Cardiac muscle cell (in vitro differentiated cells and primary cell): ENCODE measurements around the gene MRPS16. TPM values are rescaled to one million over a fixed set of nuclear protein-coding genes. Genes with fewer than 3 reads are reported as not detected.

Experiments used
- DNase-seq, 2 donors: peaks; one replicate each; pipeline versions ENCODE4 v3.0.0 to v3.0.0-alpha.2; 2010 to 2017; ENCODE audit warnings: low read depth in 1 of 2, low spot score in 1 of 2
- H3K27ac ChIP-seq: fragments of 200-600 bp; sonication (generic); 2 replicates; pipeline ENCODE4 v1.5.1; 2016
- H3K27me3 ChIP-seq: fragments of 200-600 bp; sonication (generic); 2 replicates; pipeline ENCODE4 v1.6.0; 2016; ENCODE audit warnings: control low read depth
- H3K36me3 ChIP-seq: fragments of 200-600 bp; sonication (generic); 2 replicates; pipeline ENCODE4 v1.5.1; 2016; ENCODE audit warnings: control low read depth
- H3K4me1 ChIP-seq: fragments of 200-600 bp; sonication (generic); 2 replicates; pipeline ENCODE4 v1.8.1; 2017; ENCODE audit warnings: low read depth, mild to moderate bottlenecking, mixed run types
- H3K4me3 ChIP-seq: fragments of 200-600 bp; sonication (generic); 2 replicates; pipeline ENCODE4 v1.5.1; 2016; ENCODE audit warnings: mild to moderate bottlenecking
- H3K9me3 ChIP-seq: fragments of 200-600 bp; sonication (generic); 2 replicates; pipeline ENCODE4 v1.5.1; 2017; ENCODE audit warnings: low read depth, mild to moderate bottlenecking, control low read depth
- polyA plus RNA-seq: library from polyadenylated mRNA; unstranded; fragments of >200 nt; fragmentation: Nextera tagmentation; extraction: Ambion mirVana; gene quantifications from 2 replicates; pipeline ENCODE4 v1.2.1, GENCODE V29; 2016
- total RNA-seq: library from RNA; depleted of rRNA; stranded (reverse); fragments of >200 nt; gene quantifications from 2 replicates; pipeline ENCODE4 v1.2.3, GENCODE V29; 2016
- TF ChIP-seq, protein P1 (sequence below): IDR thresholded peaks from 2 replicates; pipeline ENCODE4 v1.5.1; 2012; ENCODE audit warnings: low read depth, mild to moderate bottlenecking, low read length

Gene MRPS16
- total and polyA plus RNA-seq, 2 experiments from 2014 or later, result 51.6 to 104 TPM

DNA sequence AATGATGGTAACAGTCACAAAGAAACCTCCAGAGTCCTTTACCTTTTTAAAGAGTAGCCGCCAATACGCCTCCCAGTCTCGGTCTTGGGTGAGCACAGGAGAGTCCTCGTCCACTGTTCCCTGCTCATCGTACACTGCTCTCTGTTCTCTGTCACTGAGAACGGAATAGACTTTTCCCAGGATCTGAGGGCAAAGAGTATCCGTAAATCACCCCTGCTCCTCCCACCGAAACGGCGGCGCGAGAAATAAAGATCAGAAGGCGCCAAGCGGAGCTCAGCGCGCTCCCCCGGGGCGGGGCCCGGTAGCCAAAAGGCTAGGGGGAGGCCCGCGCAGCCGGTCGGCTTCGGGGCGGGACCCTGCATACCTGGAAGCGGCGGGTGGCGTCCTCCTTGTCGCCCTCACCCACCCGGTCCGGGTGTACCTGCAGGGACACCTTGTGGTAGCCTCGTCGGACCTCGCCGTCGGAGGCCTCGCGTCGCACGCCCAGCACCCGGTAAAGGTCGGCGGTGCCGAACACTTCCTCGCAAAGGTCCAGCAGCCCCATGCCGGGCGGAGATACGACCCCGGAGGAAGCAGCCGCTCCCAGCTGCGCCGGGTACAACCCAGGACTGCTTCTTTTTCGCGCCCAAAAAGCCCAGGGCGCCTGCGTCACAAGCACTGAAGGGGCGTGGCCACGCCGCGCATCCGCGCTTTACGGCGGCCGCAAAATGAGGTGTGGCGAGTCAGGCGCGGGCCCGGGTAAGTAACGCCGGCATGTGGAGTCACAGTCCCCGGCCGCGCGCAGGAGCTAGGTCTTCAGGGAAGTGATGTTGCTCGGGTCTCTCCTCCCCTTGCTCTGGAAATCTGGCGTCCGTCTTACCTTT lies 5.6 kb downstream of the MRPS16 start, which contains the start of gene DNAJC9:
Gene DNAJC9, minus strand, starts transcription at position 610 of the 863 bp plus-strand sequence. Its CDS starts 66 bp downstream, at position 544.
- TF ChIP-seq, protein P1, sequence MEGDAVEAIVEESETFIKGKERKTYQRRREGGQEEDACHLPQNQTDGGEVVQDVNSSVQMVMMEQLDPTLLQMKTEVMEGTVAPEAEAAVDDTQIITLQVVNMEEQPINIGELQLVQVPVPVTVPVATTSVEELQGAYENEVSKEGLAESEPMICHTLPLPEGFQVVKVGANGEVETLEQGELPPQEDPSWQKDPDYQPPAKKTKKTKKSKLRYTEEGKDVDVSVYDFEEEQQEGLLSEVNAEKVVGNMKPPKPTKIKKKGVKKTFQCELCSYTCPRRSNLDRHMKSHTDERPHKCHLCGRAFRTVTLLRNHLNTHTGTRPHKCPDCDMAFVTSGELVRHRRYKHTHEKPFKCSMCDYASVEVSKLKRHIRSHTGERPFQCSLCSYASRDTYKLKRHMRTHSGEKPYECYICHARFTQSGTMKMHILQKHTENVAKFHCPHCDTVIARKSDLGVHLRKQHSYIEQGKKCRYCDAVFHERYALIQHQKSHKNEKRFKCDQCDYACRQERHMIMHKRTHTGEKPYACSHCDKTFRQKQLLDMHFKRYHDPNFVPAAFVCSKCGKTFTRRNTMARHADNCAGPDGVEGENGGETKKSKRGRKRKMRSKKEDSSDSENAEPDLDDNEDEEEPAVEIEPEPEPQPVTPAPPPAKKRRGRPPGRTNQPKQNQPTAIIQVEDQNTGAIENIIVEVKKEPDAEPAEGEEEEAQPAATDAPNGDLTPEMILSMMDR, result no peak
- Histone ChIP-seq H3K27me3 (no peaks in the 10 kb centered on the region), H3K27ac (peak within 1 kb of the TSS; percentile 67), H3K4me1 (peaks cover 14% of the 10 kb centered on the region), H3K36me3 (peaks cover 19% of the 10 kb centered on the region), H3K9me3 (no peaks in the 10 kb centered on the region), H3K4me3 (peak within 1 kb of the TSS; percentile 63)
- peak; percentile 96 for DNase-seq

DNA sequence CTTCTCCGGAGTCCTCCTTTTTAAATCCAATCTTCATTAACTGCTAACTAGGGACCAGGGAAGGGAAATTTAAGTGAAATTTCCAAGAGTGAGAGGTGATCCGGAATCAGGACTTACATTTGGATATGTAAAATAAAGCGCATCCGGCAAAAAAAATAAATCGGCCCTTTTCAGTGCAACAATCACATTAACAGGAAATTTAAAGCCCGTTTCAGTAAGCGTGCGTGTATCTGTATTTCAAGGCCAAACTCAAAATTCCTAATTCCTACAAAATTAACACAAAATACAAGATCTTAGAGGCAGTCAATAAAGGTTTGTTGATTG lies 6.2 kb downstream of the MRPS16 start:
- Histone ChIP-seq H3K4me1 (peaks cover 13% of the 10 kb centered on the region), H3K9me3 (no peaks in the 10 kb centered on the region), H3K36me3 (peaks cover 25% of the 10 kb centered on the region), H3K4me3 (peak overlapping the region; percentile 63), H3K27me3 (no peaks in the 10 kb centered on the region), H3K27ac (peak overlapping the region; percentile 56)
- TF ChIP-seq, protein P1, result no peak
- no peak for DNase-seq

DNA sequence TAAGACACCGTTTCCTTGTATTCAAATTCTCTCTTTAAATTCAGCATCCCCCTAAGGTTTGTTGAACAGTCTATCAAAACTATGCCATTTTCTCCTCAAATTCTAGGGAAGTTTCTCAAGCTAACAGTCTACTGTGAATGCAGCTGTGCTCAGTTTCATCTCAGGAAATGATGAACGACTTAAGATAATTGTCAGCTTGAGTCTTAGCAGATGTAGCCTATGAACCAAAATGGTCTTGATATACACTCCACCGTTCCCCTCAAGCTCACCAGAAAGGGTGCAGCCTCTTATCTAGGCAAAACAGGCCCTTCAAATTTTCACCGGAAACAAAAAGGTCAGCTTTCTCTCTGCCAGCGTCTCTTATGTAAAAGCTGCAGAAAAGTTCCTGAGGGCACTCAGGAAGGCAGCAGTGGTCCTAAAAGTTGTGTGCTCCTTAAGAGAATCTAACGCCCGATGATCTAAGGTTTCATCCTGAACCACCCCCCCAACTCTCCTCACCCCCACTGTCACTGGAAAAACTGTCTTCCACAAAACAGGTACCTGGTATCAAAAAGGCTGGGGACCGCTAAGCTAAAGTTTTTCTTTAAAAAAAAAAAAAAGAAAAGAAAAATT lies 7.5 kb downstream of the MRPS16 start:
- TF ChIP-seq, protein P1, result no peak
- peaks cover 10% of the 10 kb centered on the region for H3K4me1 ChIP-seq
- DNase-seq, result peak in 1 of 2 donors; percentile 37
- H3K27me3 ChIP-seq, result no peaks in the 10 kb centered on the region
- peaks cover 27% of the 10 kb centered on the region for H3K36me3 ChIP-seq
- peak overlapping the region; percentile 63 for H3K4me3 ChIP-seq
- no peaks in the 10 kb centered on the region for H3K9me3 ChIP-seq
- no peak overlapping the region for H3K27ac ChIP-seq

DNA sequence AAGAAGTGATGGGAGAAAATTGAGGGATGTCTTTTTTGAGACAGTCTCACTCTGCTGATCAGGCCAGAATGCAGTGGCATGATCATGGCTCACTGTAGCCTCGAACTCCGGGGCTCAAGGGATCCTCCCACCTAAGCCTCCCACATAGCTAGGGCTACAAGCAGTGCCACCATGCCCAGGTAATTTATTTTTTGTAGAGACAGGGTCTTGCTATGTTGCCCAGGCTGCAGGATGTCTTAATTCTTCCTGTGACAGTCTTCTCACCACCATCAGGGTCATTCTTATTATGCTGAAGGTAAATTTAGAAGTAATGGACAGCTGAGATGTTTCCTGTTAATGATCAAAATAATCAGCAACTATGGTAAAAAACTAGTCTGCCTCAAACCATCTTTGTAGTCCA lies 12.5 kb downstream of the MRPS16 start:
- Histone ChIP-seq H3K9me3 (no peaks in the 10 kb centered on the region), H3K4me1 (peaks cover 1% of the 10 kb centered on the region), H3K27me3 (no peaks in the 10 kb centered on the region), H3K27ac (no peak overlapping the region), H3K36me3 (peaks cover 39% of the 10 kb centered on the region), H3K4me3 (no peak overlapping the region)
- DNase-seq, result no peak
- TF ChIP-seq, protein P1, result no peak

DNA sequence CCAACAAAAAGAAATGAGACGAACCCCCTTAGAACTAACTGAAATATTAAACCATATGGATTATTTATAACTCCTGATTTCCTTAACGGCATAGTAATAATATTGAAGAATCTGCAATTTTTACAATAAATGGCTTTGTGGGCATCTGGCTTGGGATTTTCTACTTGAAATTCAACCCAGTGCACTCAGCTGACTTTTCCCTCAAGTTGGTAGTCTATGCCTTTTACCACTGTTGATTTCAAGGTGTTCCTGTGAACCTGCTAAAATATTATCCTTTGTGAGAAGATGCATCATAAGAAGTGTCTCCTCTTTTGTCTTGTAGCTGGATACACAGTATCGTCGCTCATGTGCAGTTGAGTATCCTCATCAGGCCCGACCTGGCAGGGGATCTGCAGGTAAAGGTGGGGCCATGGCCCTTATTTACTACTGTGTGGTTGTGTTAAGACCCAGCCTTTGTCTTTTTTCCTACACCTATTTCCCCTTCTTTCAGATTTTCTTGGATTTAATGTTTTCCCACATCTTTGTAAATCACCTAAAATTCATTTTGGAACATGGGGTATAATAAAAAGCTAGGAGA lies 13.4 kb downstream of the MRPS16 start:
- Histone ChIP-seq H3K4me1 (no peaks in the 10 kb centered on the region), H3K9me3 (no peaks in the 10 kb centered on the region), H3K27ac (no peak overlapping the region), H3K36me3 (peaks cover 43% of the 10 kb centered on the region), H3K27me3 (no peaks in the 10 kb centered on the region), H3K4me3 (no peak overlapping the region)
- no peak for DNase-seq
- TF ChIP-seq, protein P1, result no peak
